ENCODE results near the gene SNAP47. TPM values are rescaled to one million over a fixed set of nuclear protein-coding genes. Genes with fewer than 3 reads are reported as not detected.

The SNAP47 gene
- total RNA-seq, 1 donor from 2014 or later = 28.4 TPM

- H3K27me3 Mint-ChIP-seq (ENCODE audit: low read depth) = peaks cover 2% of the 10 kb centered on the region
- DNase-seq (ENCODE audit: low spot score) = peak; percentile 89
- intact Hi-C loops (cut with micrococcal nuclease) = loop anchor here (1.0 to 5.0 kb wide), 6 partner anchors 21 to 378 kb away; partner anchors contain the start of genes IBA57, JMJD4, SNAP47 and ZNF678
- H3K9me3 Mint-ChIP-seq = no peaks in the 10 kb centered on the region
- peak overlapping the region; percentile 71 for H3K4me3 Mint-ChIP-seq (ENCODE audit: low read depth)
- no peak overlapping the region for H3K27ac Mint-ChIP-seq
- peaks cover 5% of the 10 kb centered on the region for H3K36me3 Mint-ChIP-seq (ENCODE audit: low read depth)
- peaks cover 5% of the 10 kb centered on the region for H3K4me1 Mint-ChIP-seq (ENCODE audit: low read depth)
Measured at GRCh38 chr1:227787513-227788270, 52.5 kb downstream of the SNAP47 start.

- H3K27me3 Mint-ChIP-seq (ENCODE audit: low read depth) = peaks cover 2% of the 10 kb centered on the region
- H3K9me3 Mint-ChIP-seq = no peaks in the 10 kb centered on the region
Measured at GRCh38 chr1:227788271-227789083, 53.2 kb downstream of the SNAP47 start.

GRCh38 chr1:227789084-227790033 is 54.1 kb downstream of the SNAP47 start:
- peak; percentile 8 for DNase-seq (ENCODE audit: low spot score)
- peaks cover 2% of the 10 kb centered on the region for H3K27me3 Mint-ChIP-seq (ENCODE audit: low read depth)
- intact Hi-C loops (cut with micrococcal nuclease) = loop anchor here (5.0 kb wide), 1 partner anchor 247 kb away; no protein-coding TSS in a partner anchor
- peaks cover 5% of the 10 kb centered on the region for H3K4me1 Mint-ChIP-seq (ENCODE audit: low read depth)
- no peaks in the 10 kb centered on the region for H3K9me3 Mint-ChIP-seq
- no peaks in the 10 kb centered on the region for H3K36me3 Mint-ChIP-seq (ENCODE audit: low read depth)
- H3K4me3 Mint-ChIP-seq (ENCODE audit: low read depth) = peak overlapping the region; percentile 37
- no peak overlapping the region for H3K27ac Mint-ChIP-seq

More at GRCh38 chr1:227788271-227789083, 53.2 kb downstream of the SNAP47 start:
- intact Hi-C loops (cut with micrococcal nuclease) = loop anchor here (1.0 to 5.0 kb wide), 5 partner anchors 22 to 377 kb away; partner anchors contain the start of genes IBA57, JMJD4 and SNAP47
- Mint-ChIP-seq H3K27ac (no peak overlapping the region), H3K36me3 (ENCODE audit: low read depth) (no peaks in the 10 kb centered on the region), H3K4me1 (ENCODE audit: low read depth) (peaks cover 5% of the 10 kb centered on the region), H3K4me3 (ENCODE audit: low read depth) (peak overlapping the region; percentile 72)
- DNase-seq (ENCODE audit: low spot score) = peak; percentile 80

GRCh38 chr1:227790034-227790400 is 54.8 kb downstream of the SNAP47 start:
- Mint-ChIP-seq H3K27me3 (ENCODE audit: low read depth) (peaks cover 2% of the 10 kb centered on the region), H3K36me3 (ENCODE audit: low read depth) (no peaks in the 10 kb centered on the region), H3K27ac (no peak overlapping the region), H3K4me3 (ENCODE audit: low read depth) (no peak overlapping the region), H3K9me3 (no peaks in the 10 kb centered on the region), H3K4me1 (ENCODE audit: low read depth) (peaks cover 5% of the 10 kb centered on the region)
- DNase-seq (ENCODE audit: low spot score) = no peak
- intact Hi-C loops (cut with micrococcal nuclease) = no loop called here

GRCh38 chr1:227790868-227791267 is 55.6 kb downstream of the SNAP47 start:
- Mint-ChIP-seq H3K27me3 (ENCODE audit: low read depth) (peaks cover 2% of the 10 kb centered on the region), H3K36me3 (ENCODE audit: low read depth) (no peaks in the 10 kb centered on the region), H3K4me1 (ENCODE audit: low read depth) (peaks cover 5% of the 10 kb centered on the region), H3K9me3 (no peaks in the 10 kb centered on the region), H3K27ac (no peak overlapping the region), H3K4me3 (ENCODE audit: low read depth) (no peak overlapping the region)
- intact Hi-C loops (cut with micrococcal nuclease) = no loop called here
- no peak for DNase-seq (ENCODE audit: low spot score)

- no peak overlapping the region for H3K4me3 Mint-ChIP-seq (ENCODE audit: low read depth)
Measured at GRCh38 chr1:227791425-227792143, 56.3 kb downstream of the SNAP47 start.

GRCh38 chr1:227792216-227793078 is 57.2 kb downstream of the SNAP47 start:
- DNase-seq (ENCODE audit: low spot score) = no peak
- Mint-ChIP-seq H3K36me3 (ENCODE audit: low read depth) (no peaks in the 10 kb centered on the region), H3K27ac (no peak overlapping the region), H3K4me3 (ENCODE audit: low read depth) (no peak overlapping the region), H3K4me1 (ENCODE audit: low read depth) (no peaks in the 10 kb centered on the region), H3K9me3 (no peaks in the 10 kb centered on the region), H3K27me3 (ENCODE audit: low read depth) (peaks cover 5% of the 10 kb centered on the region)
- intact Hi-C loops (cut with micrococcal nuclease) = no loop called here

More at GRCh38 chr1:227791425-227792143, 56.3 kb downstream of the SNAP47 start:
- peaks cover 2% of the 10 kb centered on the region for H3K27me3 Mint-ChIP-seq (ENCODE audit: low read depth)
- intact Hi-C loops (cut with micrococcal nuclease) = no loop called here
- no peaks in the 10 kb centered on the region for H3K9me3 Mint-ChIP-seq
- no peaks in the 10 kb centered on the region for H3K36me3 Mint-ChIP-seq (ENCODE audit: low read depth)
- no peak for DNase-seq (ENCODE audit: low spot score)
- H3K27ac Mint-ChIP-seq = no peak overlapping the region
- H3K4me1 Mint-ChIP-seq (ENCODE audit: low read depth) = peaks cover 5% of the 10 kb centered on the region

GRCh38 chr1:227793079-227793947 is 58.1 kb downstream of the SNAP47 start:
- Mint-ChIP-seq H3K27ac (no peak overlapping the region), H3K9me3 (no peaks in the 10 kb centered on the region), H3K4me3 (ENCODE audit: low read depth) (no peak overlapping the region), H3K27me3 (ENCODE audit: low read depth) (peaks cover 7% of the 10 kb centered on the region), H3K4me1 (ENCODE audit: low read depth) (no peaks in the 10 kb centered on the region), H3K36me3 (ENCODE audit: low read depth) (no peaks in the 10 kb centered on the region)
- intact Hi-C loops (cut with micrococcal nuclease) = no loop called here
- DNase-seq (ENCODE audit: low spot score) = no peak

- Mint-ChIP-seq H3K4me3 (ENCODE audit: low read depth) (no peak overlapping the region), H3K27me3 (ENCODE audit: low read depth) (peaks cover 7% of the 10 kb centered on the region)
Measured at GRCh38 chr1:227793948-227794816, 58.9 kb downstream of the SNAP47 start.

GRCh38 chr1:227794817-227795192 is 59.6 kb downstream of the SNAP47 start:
- Mint-ChIP-seq H3K4me1 (ENCODE audit: low read depth) (no peaks in the 10 kb centered on the region), H3K4me3 (ENCODE audit: low read depth) (no peak overlapping the region), H3K36me3 (ENCODE audit: low read depth) (no peaks in the 10 kb centered on the region), H3K9me3 (no peaks in the 10 kb centered on the region), H3K27ac (no peak overlapping the region), H3K27me3 (ENCODE audit: low read depth) (peaks cover 5% of the 10 kb centered on the region)
- no peak for DNase-seq (ENCODE audit: low spot score)
- intact Hi-C loops (cut with micrococcal nuclease) = no loop called here

More at GRCh38 chr1:227793948-227794816, 58.9 kb downstream of the SNAP47 start:
- DNase-seq (ENCODE audit: low spot score) = no peak
- intact Hi-C loops (cut with micrococcal nuclease) = no loop called here
- H3K9me3 Mint-ChIP-seq = no peaks in the 10 kb centered on the region
- H3K36me3 Mint-ChIP-seq (ENCODE audit: low read depth) = no peaks in the 10 kb centered on the region
- H3K27ac Mint-ChIP-seq = no peak overlapping the region
- no peaks in the 10 kb centered on the region for H3K4me1 Mint-ChIP-seq (ENCODE audit: low read depth)

Data from activated T-helper 2 cell treated with anti-CD3 and anti-CD28 coated beads, Interferon-gamma antibody, Interleukin-2, Interleukin-4, amounts not matched to agents 10 μg/mL and 5 μg/mL and 100 μg/mL, durations not matched to agents 14 hours and 24 hours and 36 hours (primary cell).